ENCODE results near the gene NLRP9. TPM values are rescaled to one million over a fixed set of nuclear protein-coding genes. Genes with fewer than 3 reads are reported as not detected.

NLRP9 gene
- total and polyA plus RNA-seq, 2 of the 8 experiments (the other 6 are each of a cell fraction or from before 2014, with no cell fraction given) = not detected

GRCh38 chr19:55697069-55697440, 41.1 kb downstream of the NLRP9 start:
- H3K79me2 ChIP-seq (ENCODE audit: control insufficient read depth in 1 of 2, insufficient read depth in 2 of 2, low read length in 2 of 2) = no peaks in the 10 kb centered on the region
- CTCF ChIA-PET (ENCODE audit: partially characterized antibody) = no interaction called here
- TF ChIP-seq ZNF274 (IDR thresholded peaks at IDR 0.05; ENCODE audit: borderline replicate concordance, extremely low read depth, low read length) (no peak), MAFK (IDR thresholded peaks at IDR 0.05; ENCODE audit: low read depth, low read length) (no peak), HDAC6 (IDR thresholded peaks at IDR 0.05; ENCODE audit: low read depth, low read length) (no peak), E2F6 (IDR thresholded peaks at IDR 0.05) (no peak), TAF7 (optimal IDR thresholded peaks at IDR 0.05; ENCODE audit: borderline replicate concordance, low read depth, low read length) (no peak), BCL11A (IDR thresholded peaks at IDR 0.05; ENCODE audit: low read depth in 2 of 2, low read length in 2 of 2) (no peak), CREB1 (IDR thresholded peaks at IDR 0.05) (no peak), SAP30 (IDR thresholded peaks at IDR 0.05; ENCODE audit: insufficient read depth, insufficient replicate concordance, low read length) (no peak), RNF2 (IDR thresholded peaks at IDR 0.05; ENCODE audit: borderline replicate concordance, low read depth, low read length, missing control alignments, poor library complexity, severe bottlenecking) (no peak), SP1 (IDR thresholded peaks at IDR 0.05; ENCODE audit: low read depth, low read length) (no peak), RBBP5 (IDR thresholded peaks at IDR 0.05; ENCODE audit: borderline replicate concordance, low read depth, low read length) (no peak)
- no peak overlapping the region for H3K4ac ChIP-seq (replicated peaks; ENCODE audit: insufficient read length, low read depth, low read length)
- H3K4me1 ChIP-seq (replicated peaks in 1 of 4; ENCODE audit: control insufficient read depth in 3 of 4, insufficient read depth in 4 of 4, low read length in 3 of 4) = no peaks in the 10 kb centered on the region; a peak in 1 of 7 replicates
- no peak overlapping the region for H2BK15ac ChIP-seq (ENCODE audit: low read length)
- peaks cover 0 to 3% of the 10 kb centered on the region in 2 experiments; a peak in 1 of 4 replicates for H3K9me3 ChIP-seq (ENCODE audit: insufficient read depth in 2 of 2, low read depth in 1 of 2, low read length in 1 of 2)
- H2BK12ac ChIP-seq (ENCODE audit: low read depth, low read length) = no peak overlapping the region
- no peak overlapping the region for H2AK5ac ChIP-seq (ENCODE audit: low read depth, low read length)
- H3K18ac ChIP-seq (ENCODE audit: extremely low read depth, low read length) = no peak overlapping the region
- no peaks in the 10 kb centered on the region for H3K79me1 ChIP-seq (ENCODE audit: low read depth, low read length)
- H3K14ac ChIP-seq (ENCODE audit: insufficient read length) = no peak overlapping the region
- H3K27me3 ChIP-seq (replicated peaks in 1 of 4; ENCODE audit: control insufficient read depth in 3 of 4, extremely low read depth in 1 of 4, insufficient read depth in 3 of 4, low read length in 3 of 4) = no peaks in the 10 kb centered on the region
- no peak overlapping the region for H4K8ac ChIP-seq (ENCODE audit: extremely low read depth, insufficient read depth, low read length)
- H2AFZ ChIP-seq (ENCODE audit: low read length) = no peak overlapping the region
- H2BK120ac ChIP-seq (replicated peaks; ENCODE audit: low read depth, low read length) = no peak overlapping the region
- POLR2A ChIA-PET (ENCODE audit: partially characterized antibody) = no interaction called here
- peaks cover 0 to 4% of the 10 kb centered on the region in 2 experiments for H4K20me1 ChIP-seq (replicated peaks in 1 of 2; ENCODE audit: control insufficient read depth in 1 of 2, insufficient read depth in 2 of 2, low read length in 2 of 2)
- no peaks in the 10 kb centered on the region for H3K23me2 ChIP-seq (ENCODE audit: low read depth, low read length)
- FAIRE-seq (no peak), DNase-seq (ENCODE audit: low read depth in 1 of 2, low spot score in 2 of 2) (no peak)
- no peak overlapping the region for H3K56ac ChIP-seq (replicated peaks; ENCODE audit: insufficient read length, low read depth, low read length)
- no peak overlapping the region for H3K27ac ChIP-seq (ENCODE audit: low read depth, low read length)
- no peak overlapping the region for H3K4me3 ChIP-seq (ENCODE audit: extremely low read depth in 1 of 4, insufficient read depth in 2 of 4, low read depth in 3 of 4, low read length in 4 of 4)
- WGBS, 2 experiments (ENCODE audit: extremely low coverage in 1 of 2, insufficient coverage in 1 of 2, insufficient read length in 1 of 2, insufficient replicate concordance in 2 of 2, low coverage in 1 of 2, low lambda C conversion rate in 2 of 2, missing lambda C conversion rate in 1 of 2) = 91% methylated on average over 12 of the region's 12 CpGs; no CpG with 5 or more reads in 1 of the 2 experiments
- H3K4me2 ChIP-seq (ENCODE audit: insufficient read depth in 1 of 2, low read depth in 2 of 2, low read length in 2 of 2) = no peak overlapping the region
- H3K9ac ChIP-seq (replicated peaks in 1 of 4; ENCODE audit: extremely low read depth in 1 of 4, low read depth in 3 of 4, low read length in 3 of 4) = no peak overlapping the region
- H4K91ac ChIP-seq (replicated peaks; ENCODE audit: insufficient read length, low read length) = no peak overlapping the region
- no peak overlapping the region for H3K23ac ChIP-seq (ENCODE audit: insufficient read length)
- H3K36me3 ChIP-seq (ENCODE audit: control insufficient read depth in 2 of 4, insufficient read depth in 4 of 4, low read length in 3 of 4) = peaks cover 2 to 23% (median 15%) of the 10 kb centered on the region in 4 experiments; a peak in 6 of 8 replicates
- H2BK20ac ChIP-seq (ENCODE audit: low read length) = no peak overlapping the region
- H2BK5ac ChIP-seq (ENCODE audit: low read depth, low read length) = no peak overlapping the region
- no peak overlapping the region for H4K5ac ChIP-seq (ENCODE audit: insufficient read length, low read depth, low read length)

Data from H1 (cell line).